8988T (cell line): Measurements from ENCODE around the gene KIF23.
"Not testable (repeated sequence)": the region's sequence is repeated elsewhere in the genome, so short reads cannot be mapped to it uniquely, and the experiment has no call there.

ENCODE experiments used
- DNase-seq: peaks from one replicate; pipeline ENCODE4 v3.0.0; 2011

The KIF23 gene

GRCh38 chr15:69439623-69440022, 25.5 kb downstream of the KIF23 start:
- no peak for DNase-seq

- DNase-seq: no peak
Observed at GRCh38 chr15:69443032-69443611, 29.0 kb downstream of the KIF23 start.

GRCh38 chr15:69444686-69445085, 30.5 kb downstream of the KIF23 start:
- no peak for DNase-seq

DNA sequence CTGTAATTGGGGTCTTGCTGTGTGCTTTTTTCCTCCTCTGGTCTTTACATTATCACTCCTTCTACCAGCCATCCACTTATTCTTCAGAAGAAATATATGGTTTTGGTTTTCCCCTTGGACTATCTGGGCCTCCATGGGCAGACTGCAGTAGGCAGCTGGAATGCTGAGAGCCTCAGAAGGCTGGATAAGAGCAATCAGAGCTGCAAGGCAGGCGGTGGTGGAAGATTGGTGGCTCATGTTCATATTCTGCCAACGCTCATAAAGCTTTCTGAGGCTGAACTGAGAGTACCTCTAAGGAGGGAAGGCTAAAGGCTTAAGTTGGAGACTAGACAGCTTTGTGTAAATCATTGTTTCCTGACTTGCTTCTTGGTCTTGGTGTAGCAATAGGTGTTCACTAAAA, 32.8 kb downstream of the KIF23 start:
- DNase-seq: no peak

GRCh38 chr15:69450221-69450620, 36.1 kb downstream of the KIF23 start:
- DNase-seq: not testable (repeated sequence)

- DNase-seq: no peak
Observed at GRCh38 chr15:69450968-69451695, 37.0 kb downstream of the KIF23 start.

DNA sequence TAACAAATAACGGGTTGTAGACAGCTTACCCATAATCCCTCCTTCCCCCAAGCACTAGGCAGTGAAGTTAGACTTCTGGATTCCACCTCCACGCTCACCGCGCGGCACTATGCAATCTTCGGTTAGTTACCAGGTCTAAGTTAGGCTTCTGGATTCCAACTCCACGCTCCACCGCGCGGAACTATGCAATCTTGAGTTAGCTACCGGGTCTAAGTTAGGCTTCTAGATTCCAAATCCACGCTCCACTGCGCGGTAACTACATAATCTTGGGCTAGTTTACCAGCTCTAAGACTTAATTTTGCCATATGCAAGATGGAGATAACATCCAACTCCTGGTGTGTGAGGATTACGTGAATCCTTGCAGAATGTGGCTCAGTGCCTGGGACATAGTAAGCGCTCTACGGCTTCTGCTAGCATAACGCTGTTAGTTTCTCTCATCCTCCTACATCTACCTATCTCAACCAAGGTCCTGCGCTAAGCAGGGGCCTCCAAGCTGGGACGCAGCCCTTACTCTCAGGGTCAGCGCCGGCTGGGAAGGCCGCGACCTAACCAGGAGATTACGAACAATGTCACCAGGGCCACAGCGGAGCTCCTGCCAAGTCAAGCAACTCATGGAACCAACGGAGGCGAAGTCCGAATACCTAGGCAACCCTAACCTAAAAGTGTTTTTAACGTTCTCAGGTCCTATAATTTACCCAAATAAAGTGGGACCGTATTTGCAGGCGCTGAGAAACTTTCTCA, 38.0 kb downstream of the KIF23 start:
- no peak for DNase-seq

- peak; percentile 57 for DNase-seq
Observed at GRCh38 chr15:69452692-69453521, 38.8 kb downstream of the KIF23 start, which contains the start of gene RPLP1. TSS of gene RPLP1 (plus strand) at chr15:69452818. CDS start at chr15:69452949, 131 bp downstream.

- no peak for DNase-seq
Observed at GRCh38 chr15:69454953-69455352, 40.8 kb downstream of the KIF23 start.

DNA sequence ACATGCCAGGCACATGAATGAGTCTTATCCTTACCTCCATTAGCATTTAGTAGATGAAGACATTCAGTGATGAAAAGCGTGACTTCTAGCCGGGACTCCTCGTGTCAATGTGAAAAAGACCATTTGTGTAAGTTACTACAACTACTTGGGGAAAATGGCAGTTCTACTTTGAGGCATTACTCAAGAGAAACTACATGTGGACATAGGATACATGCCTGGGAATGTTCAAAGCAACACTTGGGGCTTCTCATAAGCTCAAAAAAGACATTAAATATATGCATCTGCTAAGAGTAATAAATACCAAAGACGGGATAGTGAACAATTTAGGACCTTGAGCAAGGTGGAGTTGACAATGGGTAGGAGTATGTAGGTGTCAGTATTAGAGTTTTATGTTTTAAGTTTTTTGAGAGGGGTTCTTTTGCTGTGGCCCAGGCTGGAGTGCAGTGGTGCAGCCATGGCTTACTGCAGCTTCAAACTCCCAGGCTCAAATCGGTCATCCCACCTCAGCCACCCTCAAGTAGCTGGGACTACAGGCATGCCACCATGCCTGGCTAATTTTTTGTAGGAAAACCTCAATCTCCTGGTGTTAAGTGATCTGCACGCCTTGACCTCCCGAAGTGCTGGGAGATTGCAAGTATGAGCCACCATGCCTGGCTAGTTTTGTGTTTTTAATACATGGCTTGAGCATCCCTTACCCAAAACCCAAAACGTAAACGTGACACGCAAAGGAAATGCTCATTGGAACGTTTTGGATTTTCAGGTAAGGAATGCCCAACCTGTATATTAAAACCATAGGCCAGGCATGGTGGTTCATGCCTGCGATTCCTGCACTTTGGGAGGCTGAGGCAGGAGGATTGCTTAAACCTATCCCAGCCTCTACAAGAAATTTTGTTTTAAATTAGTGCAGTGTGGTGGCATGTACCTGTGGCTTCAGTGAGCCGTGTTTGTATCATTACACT, 42.3 kb downstream of the KIF23 start:
- no peak for DNase-seq

DNA sequence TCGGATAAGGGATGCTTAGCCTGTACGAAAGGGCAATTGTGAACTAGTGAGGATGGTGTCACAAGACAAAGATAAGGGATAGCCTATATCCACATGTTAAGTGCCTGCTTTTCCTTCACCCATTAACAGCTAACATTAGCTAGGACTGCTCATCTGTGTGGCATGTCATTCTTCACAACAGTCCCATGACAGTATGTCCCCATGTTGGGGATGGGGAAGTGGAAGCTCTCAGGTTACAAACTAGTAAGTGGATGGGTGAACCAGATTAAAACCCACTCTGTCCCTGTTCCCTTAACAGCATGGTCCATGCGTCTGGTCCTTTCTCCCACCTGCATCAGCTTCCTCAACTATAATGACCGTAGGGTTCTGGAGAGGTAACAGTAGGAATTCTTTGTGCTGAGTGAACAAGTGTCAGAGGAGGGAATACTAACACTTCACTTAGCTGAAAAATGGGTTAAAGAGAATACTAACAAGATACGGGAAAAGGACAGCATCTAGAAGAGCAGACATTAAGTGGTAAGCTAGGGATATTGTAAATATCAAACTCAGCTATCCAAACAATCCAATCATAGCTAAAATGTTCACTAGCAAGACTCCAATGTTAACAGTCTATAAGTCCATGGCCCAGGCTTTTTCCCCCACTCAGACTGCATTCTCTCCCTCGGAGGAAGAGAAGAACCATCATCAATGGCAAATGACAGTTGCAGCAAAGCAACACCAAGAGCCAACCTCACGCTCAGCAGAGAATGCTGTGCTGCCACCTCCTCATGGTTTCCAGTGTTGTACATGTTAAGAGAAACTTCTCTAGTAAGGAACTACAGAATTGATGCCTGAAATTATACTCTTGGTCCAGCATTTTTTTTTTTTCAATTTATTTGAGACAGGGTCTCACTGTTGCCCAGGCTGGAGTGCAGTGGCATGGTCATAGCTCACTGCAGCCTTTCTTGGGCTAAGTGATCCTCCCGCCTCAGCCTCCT, 43.4 kb downstream of the KIF23 start:
- no peak for DNase-seq

DNA sequence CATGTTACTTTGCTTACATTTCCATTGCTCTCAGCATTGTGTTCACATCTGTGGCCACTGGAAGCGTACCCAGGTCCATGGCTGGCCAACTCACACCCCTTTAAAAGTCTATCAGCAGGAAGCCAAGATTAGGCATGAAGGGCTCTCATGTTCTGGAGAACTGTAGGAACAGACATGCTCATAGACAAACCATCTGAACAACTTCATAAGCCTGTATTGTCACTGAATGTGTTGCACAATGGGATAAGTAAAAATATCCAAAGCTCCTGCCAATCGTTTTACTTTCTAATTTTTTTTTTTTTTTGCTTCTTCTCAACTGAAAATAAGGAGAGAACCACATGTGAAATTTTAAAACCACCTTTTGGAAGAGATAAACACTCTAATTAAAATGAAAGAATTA, 44.9 kb downstream of the KIF23 start:
- DNase-seq: no peak

GRCh38 chr15:69460481-69460880, 46.3 kb downstream of the KIF23 start:
- no peak for DNase-seq

- DNase-seq: no peak
Observed at GRCh38 chr15:69462030-69462492, 47.9 kb downstream of the KIF23 start.

DNA sequence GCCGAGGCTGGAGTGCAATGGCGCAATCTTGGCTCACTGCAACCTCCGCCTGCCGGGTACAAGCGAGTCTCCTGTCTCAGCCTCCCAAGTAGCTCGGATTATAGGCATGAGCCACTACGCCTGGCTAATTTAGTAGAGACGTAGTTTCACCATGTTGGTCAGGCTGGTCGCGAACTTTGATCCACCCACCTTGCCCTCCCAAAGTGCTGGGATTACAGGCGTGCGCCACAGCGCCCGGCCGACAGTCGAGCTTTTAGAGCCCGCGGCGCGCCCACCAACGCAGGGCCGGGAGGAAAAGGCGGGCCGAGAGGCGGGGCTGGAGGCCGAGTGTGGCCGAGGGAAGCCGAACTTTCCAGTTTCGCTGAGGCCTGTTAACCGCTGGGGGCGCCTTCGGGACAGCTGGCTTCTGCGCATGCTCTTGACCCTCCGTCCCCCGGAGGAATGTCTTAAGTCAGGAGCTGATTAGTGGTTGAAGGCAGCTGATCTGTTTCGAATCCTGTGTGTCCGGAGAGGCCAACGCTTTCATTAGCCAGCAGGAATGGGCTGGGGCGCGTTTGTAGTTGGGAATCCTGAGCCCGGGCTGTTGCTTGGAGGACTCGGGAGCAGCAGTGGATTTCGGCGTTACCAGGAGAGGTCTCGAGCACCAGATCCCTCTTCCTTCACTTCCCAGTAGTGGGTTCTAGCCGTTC, 48.5 kb downstream of the KIF23 start:
- peak; percentile 85 for DNase-seq

DNA sequence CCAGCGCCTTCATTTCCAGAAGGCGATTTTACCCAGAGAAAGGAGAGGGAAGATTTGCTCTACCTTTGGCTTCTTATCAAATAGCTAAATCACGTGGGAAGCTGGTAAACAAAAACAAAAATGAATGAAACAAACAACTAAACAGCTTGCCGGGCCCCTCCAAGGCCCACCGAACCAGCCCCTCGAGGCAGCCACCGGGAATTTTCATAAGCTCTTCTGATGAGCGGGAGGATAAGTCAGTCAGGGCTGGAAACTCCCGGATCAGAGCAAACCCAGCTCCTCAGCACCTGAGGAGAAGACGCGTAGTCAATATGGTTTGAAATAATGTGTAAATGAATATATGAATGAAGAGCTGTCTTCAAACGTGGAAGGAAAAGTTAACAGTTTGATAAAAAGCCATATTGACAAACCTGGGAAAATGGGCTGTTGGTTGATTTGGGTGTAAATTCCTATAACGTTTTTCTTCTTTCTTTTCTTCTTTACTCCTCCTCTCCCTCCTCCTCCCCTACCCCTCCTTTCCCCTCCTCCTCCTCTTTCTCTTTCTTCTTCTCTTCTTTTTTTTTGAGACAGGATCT, 49.1 kb downstream of the KIF23 start:
- DNase-seq: no peak

DNA sequence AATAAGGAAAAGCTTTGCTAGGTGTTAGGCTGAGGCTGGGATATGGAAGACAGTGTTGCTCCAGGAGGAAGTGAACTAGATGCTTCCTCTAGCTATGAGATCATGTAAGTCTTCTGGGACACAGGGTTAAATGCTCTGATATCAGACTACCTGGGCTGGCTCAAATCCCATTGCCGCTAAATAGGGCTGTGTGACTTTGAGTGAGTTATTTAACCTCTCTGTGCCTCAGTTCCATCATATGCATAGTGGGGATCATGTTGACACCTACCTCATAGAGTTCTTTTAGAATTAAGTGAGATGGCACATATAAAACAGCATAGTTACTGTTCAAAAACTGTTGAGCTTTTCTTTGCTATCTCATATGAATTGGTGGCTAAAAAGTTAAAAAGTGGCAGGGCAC, 51.1 kb downstream of the KIF23 start:
- no peak for DNase-seq

- DNase-seq: no peak
Observed at GRCh38 chr15:69466733-69467132, 52.6 kb downstream of the KIF23 start.

GRCh38 chr15:69467636-69468035, 53.5 kb downstream of the KIF23 start:
- no peak for DNase-seq
